Pancreas (tissue), 10 donors: ENCODE data around the gene LHFPL2. TPM values are rescaled to one million over a fixed set of nuclear protein-coding genes. Genes with fewer than 3 reads are reported as not detected.

Experiments used
- ATAC-seq, 4 donors: fragments of 200-7000 bp; cut with Tn5 transposase; one replicate each; pipeline versions ENCODE4 v1.8.0 to v1.9.1; 2020; ENCODE audit warnings: mild to moderate bottlenecking in 4 of 4, moderate library complexity in 4 of 4
- DNase-seq, 6 donors: peaks; one replicate each; pipeline ENCODE4 v3.0.0-alpha.2; 2020
- FAIRE-seq: peaks from 2 replicates; lab custom pipeline; 2012; peaks lifted over from hg19 to GRCh38; lab: Jason Lieb, UNC
- H3K27ac ChIP-seq, 4 donors: fragments of 200-600 bp; sonication (generic); 1 replicate in 3 of 4; 2 replicates in 1 of 4; pipeline versions ENCODE4 v1.5.0 to v1.8.0; 2020
- H3K27me3 ChIP-seq, 4 donors: fragments of 200-600 bp; one replicate each; pipeline ENCODE4 v1.8.0; 2021
- H3K36me3 ChIP-seq, 3 donors: fragments of 200-600 bp; sonication (generic) in 1 of 3; one replicate each; pipeline versions ENCODE4 v1.5.0 to v1.8.0; 2020 to 2021
- H3K4me1 ChIP-seq, 3 donors: fragments of 200-600 bp; one replicate each; pipeline ENCODE4 v1.8.0; 2021
- H3K4me3 ChIP-seq, 4 donors: fragments of 200-600 bp; sonication (generic) in 2 of 4; one replicate each; pipeline versions ENCODE4 v1.5.0 to v1.8.0; 2020 to 2021
- H3K9me3 ChIP-seq, 4 donors: fragments of 200-600 bp; one replicate each; pipeline ENCODE4 v1.8.0; 2021
- CTCF ChIP-seq, 4 donors: fragments of 200-600 bp; sonication (generic) in 3 of 4; IDR thresholded peaks; one replicate each; pipeline versions ENCODE4 v1.5.0 to v1.8.0; 2021; ENCODE audit warnings: antibody characterized with exemption in 4 of 4
- WGBS, 2 donors: extraction: QIAGEN DNeasy Blood & Tissue Kit; methylation state at CpG; one replicate each; pipeline ENCODE4 v1.1.7; 2013; 5-methylcytosine and 5-hydroxymethylcytosine counted together
- intact Hi-C, 3 donors: fragments of 100-400 bp; cut with DNase I; formaldehyde crosslinking; loops; one replicate each; pipeline versions ENCODE4 v1.11.1 to v1.14.2; 2022
- polyA plus RNA-seq, 2 donors: library from polyadenylated mRNA; stranded (reverse); fragments of 200-250 nt; gene quantifications; one replicate each; pipeline ENCODE4 v1.2.3, GENCODE V29; 2013
- total RNA-seq, 6 donors: library from RNA; stranded (reverse); fragmentation: NEBNext Ultra II Directional in 4 of 6; extraction: Animal tissue kit (Norgen Biotek cat#: 25700) in 4 of 6; gene quantifications; one replicate each; pipeline versions ENCODE4 v1.2.1 to v1.2.4, GENCODE V29; 2021 to 2023
- donor health status: healthy with polysubstance abuse.
- donor health status: DM: no; HTN: no; CAD: no; lungs with moderate emphysema.
- donor health status: DM: no; HTN: no; CAD: no.
- donor health status: control.
- donor health status: control.
- donor health status: Bipolar disorder and iron deficiency.
- donor health status: DM: yes; HTN: yes; CAD: no.
- donor health status: DM: no; HTN: no; CAD: no.
- donor health status: DM: no; HTN: no; CAD: no.
- donor health status: DM: yes; HTN: yes; CAD: no.

LHFPL2 gene
- total and polyA plus RNA-seq, 8 donors, result 4.0 to 28.4 (median 13.0) TPM

- no peak for ATAC-seq
- Histone ChIP-seq H3K27me3 (no peaks in the 10 kb centered on the region), H3K9me3 (no peaks in the 10 kb centered on the region), H3K4me3 (no peak overlapping the region), H3K27ac (no peak overlapping the region), H3K4me1 (peaks cover 11 to 43% (median 40%) of the 10 kb centered on the region in 3 donors), H3K36me3 (no peaks in the 10 kb centered on the region)
- no peak for TF ChIP-seq CTCF (IDR thresholded peaks at IDR 0.05)
- 100% methylated on average over 1 of the region's 1 CpG for WGBS, 2 donors
- DNase-seq, result no peak
- intact Hi-C loops, result no loop called here
- FAIRE-seq, result no peak
These were observed 83.2 kb downstream of the LHFPL2 start for GRCh38 chr5:78565395-78565794.

- FAIRE-seq (no peak), ATAC-seq (no peak), DNase-seq (no peak)
- Histone ChIP-seq H3K36me3 (no peaks in the 10 kb centered on the region), H3K4me1 (peaks cover 11 to 27% (median 22%) of the 10 kb centered on the region in 3 donors), H3K27ac (peak overlapping the region in 2 of 4 donors; percentile 41 to 64), H3K9me3 (no peaks in the 10 kb centered on the region), H3K4me3 (no peak overlapping the region), H3K27me3 (no peaks in the 10 kb centered on the region)
- 59 to 65% methylated on average over 2 of the region's 2 CpGs for WGBS, 2 donors
- TF ChIP-seq CTCF (IDR thresholded peaks at IDR 0.05), result no peak
- intact Hi-C loops, result no loop called here
These were observed 85.0 kb downstream of the LHFPL2 start for GRCh38 chr5:78563621-78564020.

- H3K27me3 ChIP-seq, result no peaks in the 10 kb centered on the region
- FAIRE-seq (no peak), ATAC-seq (peak; percentile 76 to 94 (median 90)), DNase-seq (peak in 3 of 6 donors; percentile 42 to 64 (median 45))
- H3K9me3 ChIP-seq, result no peaks in the 10 kb centered on the region
- WGBS, 2 donors, result 34 to 38% methylated on average over 3 of the region's 3 CpGs
- intact Hi-C loops, result no loop called here
- no peak overlapping the region for H3K4me3 ChIP-seq
- peaks cover 11 to 22% (median 17%) of the 10 kb centered on the region in 3 donors for H3K4me1 ChIP-seq
- peak overlapping the region in 2 of 4 donors; percentile 41 to 64 for H3K27ac ChIP-seq
- H3K36me3 ChIP-seq, result no peaks in the 10 kb centered on the region
- TF ChIP-seq CTCF (IDR thresholded peaks at IDR 0.05), result no peak
These were observed 85.8 kb downstream of the LHFPL2 start for GRCh38 chr5:78562714-78563330.

GRCh38 chr5:78562001-78562400 lies 86.6 kb downstream of the LHFPL2 start:
- Histone ChIP-seq H3K4me3 (no peak overlapping the region), H3K36me3 (no peaks in the 10 kb centered on the region), H3K4me1 (peaks cover 9 to 20% (median 11%) of the 10 kb centered on the region in 3 donors), H3K27me3 (no peaks in the 10 kb centered on the region), H3K9me3 (no peaks in the 10 kb centered on the region), H3K27ac (peak overlapping the region in 1 of 4 donors; percentile 64)
- no peak for ATAC-seq
- DNase-seq, result no peak
- intact Hi-C loops, result no loop called here
- no peak for TF ChIP-seq CTCF (IDR thresholded peaks at IDR 0.05)
- FAIRE-seq, result no peak
- WGBS, 2 donors, result 92% methylated on average over 3 of the region's 3 CpGs

- Histone ChIP-seq H3K9me3 (no peaks in the 10 kb centered on the region), H3K4me1 (peaks cover 1 to 12% (median 8%) of the 10 kb centered on the region in 3 donors), H3K27me3 (no peaks in the 10 kb centered on the region), H3K4me3 (no peak overlapping the region), H3K36me3 (no peaks in the 10 kb centered on the region), H3K27ac (no peak overlapping the region)
- WGBS, 2 donors, result 96 to 97% methylated on average over 12 of the region's 12 CpGs
- DNase-seq, result no peak
- ATAC-seq, result no peak
- no peak for FAIRE-seq
- intact Hi-C loops, result no loop called here
- TF ChIP-seq CTCF (IDR thresholded peaks at IDR 0.05), result no peak
These were observed 87.3 kb downstream of the LHFPL2 start for GRCh38 chr5:78561261-78561660.
